Measurements from ENCODE around the gene DMPK. TPM values are rescaled to one million over a fixed set of nuclear protein-coding genes. Genes with fewer than 3 reads are reported as not detected.

The DMPK gene
- polyA plus RNA-seq, 1 donor from 2014 or later, result 34.3 TPM

DNA sequence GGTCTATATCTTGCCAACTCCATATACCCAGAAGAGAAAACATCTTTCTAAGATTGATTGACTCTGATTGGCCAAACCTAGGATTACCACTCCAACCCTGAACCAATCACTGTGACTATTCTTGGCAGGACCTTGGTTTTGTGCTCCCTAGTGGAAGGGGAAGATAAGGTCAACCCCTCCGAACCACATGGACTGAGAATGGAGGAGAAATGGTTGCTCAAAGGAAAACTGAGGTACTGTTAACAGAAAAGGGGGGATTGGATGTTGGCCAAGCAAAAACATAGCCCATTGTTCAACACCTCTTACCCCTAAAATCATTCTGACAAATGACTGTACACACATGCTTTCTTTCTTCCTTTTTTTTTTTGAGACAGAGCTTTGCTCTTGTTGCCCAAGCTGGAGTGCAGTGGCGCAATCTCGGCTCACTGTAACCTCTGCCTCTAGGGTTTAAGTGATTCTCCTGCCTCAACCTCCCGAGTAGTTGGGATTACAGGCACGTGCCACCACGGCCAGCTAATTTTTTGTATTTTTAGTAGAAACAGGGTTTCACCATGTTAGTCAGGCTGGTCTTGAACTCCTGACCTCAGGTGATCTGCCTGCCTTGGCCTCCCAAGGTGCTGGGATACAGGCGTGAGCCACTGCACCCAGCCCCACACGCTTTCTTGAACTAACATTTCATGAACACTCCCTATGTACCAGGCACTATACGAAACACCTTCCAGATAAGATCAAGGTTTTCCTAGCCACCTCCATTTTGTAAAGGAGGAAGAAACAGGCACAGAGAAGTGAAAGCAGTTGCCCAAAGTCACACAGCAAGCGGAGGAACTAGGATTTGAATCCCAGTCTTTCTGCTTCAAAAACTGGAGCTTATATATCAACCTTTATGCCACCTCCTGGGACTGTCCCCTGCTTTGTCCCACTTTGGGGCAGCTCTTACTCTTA, 42.5 kb downstream of the DMPK start:
- Histone ChIP-seq H3K9me2 (ENCODE audit: insufficient read depth, low read length) (no peaks in the 10 kb centered on the region), H3K9me3 (ENCODE audit: low read length) (no peaks in the 10 kb centered on the region), H3K27me3 (ENCODE audit: insufficient read depth, low read depth, low read length) (no peaks in the 10 kb centered on the region), H3K4me3 (ENCODE audit: low read length) (no peak overlapping the region), H3K9ac (ENCODE audit: low read length) (no peak overlapping the region), H3K4me2 (ENCODE audit: low read length) (no peak overlapping the region), H4K20me1 (ENCODE audit: insufficient read depth) (no peaks in the 10 kb centered on the region), H2AFZ (ENCODE audit: low read depth, low read length) (no peak overlapping the region), H3F3A (ENCODE audit: insufficient read depth, low read length, poor library complexity, severe bottlenecking) (no peaks in the 10 kb centered on the region), H3K27ac (ENCODE audit: low read length) (no peak overlapping the region), H3K36me3 (ENCODE audit: insufficient read depth, low read length) (no peaks in the 10 kb centered on the region), H3K79me2 (replicated peaks; ENCODE audit: insufficient read depth, low read length) (no peaks in the 10 kb centered on the region)
- TF ChIP-seq, protein P1, sequence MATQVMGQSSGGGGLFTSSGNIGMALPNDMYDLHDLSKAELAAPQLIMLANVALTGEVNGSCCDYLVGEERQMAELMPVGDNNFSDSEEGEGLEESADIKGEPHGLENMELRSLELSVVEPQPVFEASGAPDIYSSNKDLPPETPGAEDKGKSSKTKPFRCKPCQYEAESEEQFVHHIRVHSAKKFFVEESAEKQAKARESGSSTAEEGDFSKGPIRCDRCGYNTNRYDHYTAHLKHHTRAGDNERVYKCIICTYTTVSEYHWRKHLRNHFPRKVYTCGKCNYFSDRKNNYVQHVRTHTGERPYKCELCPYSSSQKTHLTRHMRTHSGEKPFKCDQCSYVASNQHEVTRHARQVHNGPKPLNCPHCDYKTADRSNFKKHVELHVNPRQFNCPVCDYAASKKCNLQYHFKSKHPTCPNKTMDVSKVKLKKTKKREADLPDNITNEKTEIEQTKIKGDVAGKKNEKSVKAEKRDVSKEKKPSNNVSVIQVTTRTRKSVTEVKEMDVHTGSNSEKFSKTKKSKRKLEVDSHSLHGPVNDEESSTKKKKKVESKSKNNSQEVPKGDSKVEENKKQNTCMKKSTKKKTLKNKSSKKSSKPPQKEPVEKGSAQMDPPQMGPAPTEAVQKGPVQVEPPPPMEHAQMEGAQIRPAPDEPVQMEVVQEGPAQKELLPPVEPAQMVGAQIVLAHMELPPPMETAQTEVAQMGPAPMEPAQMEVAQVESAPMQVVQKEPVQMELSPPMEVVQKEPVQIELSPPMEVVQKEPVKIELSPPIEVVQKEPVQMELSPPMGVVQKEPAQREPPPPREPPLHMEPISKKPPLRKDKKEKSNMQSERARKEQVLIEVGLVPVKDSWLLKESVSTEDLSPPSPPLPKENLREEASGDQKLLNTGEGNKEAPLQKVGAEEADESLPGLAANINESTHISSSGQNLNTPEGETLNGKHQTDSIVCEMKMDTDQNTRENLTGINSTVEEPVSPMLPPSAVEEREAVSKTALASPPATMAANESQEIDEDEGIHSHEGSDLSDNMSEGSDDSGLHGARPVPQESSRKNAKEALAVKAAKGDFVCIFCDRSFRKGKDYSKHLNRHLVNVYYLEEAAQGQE (IDR thresholded peaks at IDR 0.05; ENCODE audit: borderline replicate concordance), result no peak
- TF ChIP-seq, protein P2, sequence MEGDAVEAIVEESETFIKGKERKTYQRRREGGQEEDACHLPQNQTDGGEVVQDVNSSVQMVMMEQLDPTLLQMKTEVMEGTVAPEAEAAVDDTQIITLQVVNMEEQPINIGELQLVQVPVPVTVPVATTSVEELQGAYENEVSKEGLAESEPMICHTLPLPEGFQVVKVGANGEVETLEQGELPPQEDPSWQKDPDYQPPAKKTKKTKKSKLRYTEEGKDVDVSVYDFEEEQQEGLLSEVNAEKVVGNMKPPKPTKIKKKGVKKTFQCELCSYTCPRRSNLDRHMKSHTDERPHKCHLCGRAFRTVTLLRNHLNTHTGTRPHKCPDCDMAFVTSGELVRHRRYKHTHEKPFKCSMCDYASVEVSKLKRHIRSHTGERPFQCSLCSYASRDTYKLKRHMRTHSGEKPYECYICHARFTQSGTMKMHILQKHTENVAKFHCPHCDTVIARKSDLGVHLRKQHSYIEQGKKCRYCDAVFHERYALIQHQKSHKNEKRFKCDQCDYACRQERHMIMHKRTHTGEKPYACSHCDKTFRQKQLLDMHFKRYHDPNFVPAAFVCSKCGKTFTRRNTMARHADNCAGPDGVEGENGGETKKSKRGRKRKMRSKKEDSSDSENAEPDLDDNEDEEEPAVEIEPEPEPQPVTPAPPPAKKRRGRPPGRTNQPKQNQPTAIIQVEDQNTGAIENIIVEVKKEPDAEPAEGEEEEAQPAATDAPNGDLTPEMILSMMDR (IDR thresholded peaks at IDR 0.05; ENCODE audit: poor library complexity, severe bottlenecking), result no peak
- TF ChIP-seq POLR2AphosphoS5 (IDR thresholded peaks at IDR 0.05) (no peak), TAF1 (IDR thresholded peaks at IDR 0.05; ENCODE audit: low read depth) (no peak), EP300 (conservative IDR thresholded peaks at IDR 0.05; ENCODE audit: poor library complexity, severe bottlenecking) (no peak)

DNA sequence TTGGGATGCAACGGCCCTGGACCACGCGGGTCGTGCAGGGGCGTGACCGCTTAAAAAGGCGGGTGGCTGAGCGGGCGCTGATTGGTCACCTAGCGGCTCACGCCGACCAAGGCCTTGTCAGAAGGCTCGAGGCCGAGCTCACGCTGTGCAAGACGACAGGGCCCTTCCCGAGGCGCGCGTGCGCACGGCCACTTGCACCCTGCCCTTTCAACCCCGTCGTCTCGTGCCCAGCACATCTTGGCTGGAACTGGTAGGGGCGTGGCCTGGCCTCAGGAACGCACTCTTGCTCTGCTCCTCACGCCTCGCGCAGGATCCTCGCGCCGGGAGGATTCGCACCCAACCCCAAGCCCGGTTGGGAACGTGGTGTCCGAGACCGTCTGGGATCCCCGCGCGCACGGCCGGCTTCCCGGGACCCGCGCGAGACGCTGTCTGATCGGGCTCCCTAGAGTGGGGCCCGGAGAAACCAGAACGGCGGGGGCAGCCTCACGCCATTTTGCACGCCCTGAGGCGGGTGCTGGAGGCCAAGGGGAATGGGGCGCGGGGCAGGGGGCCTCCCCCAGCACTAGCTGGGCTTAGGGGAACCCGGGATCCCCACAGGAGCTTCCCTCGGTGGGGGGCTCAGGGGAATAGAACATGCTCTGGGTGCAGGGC, 49.0 kb downstream of the DMPK start, which contains the start of gene MEIOSIN:
TSS of gene MEIOSIN (plus strand) at position 280 of the 651 bp plus-strand sequence. CDS start 1,938 bp downstream, outside the sequence.
- Histone ChIP-seq H4K20me1 (ENCODE audit: insufficient read depth) (no peaks in the 10 kb centered on the region), H3K9ac (ENCODE audit: low read length) (no peak within 1 kb of the TSS), H3K79me2 (replicated peaks; ENCODE audit: insufficient read depth, low read length) (peaks cover 17% of the 10 kb centered on the region), H2AFZ (ENCODE audit: low read depth, low read length) (no peak within 1 kb of the TSS), H3K4me3 (ENCODE audit: low read length) (no peak within 1 kb of the TSS), H3F3A (ENCODE audit: insufficient read depth, low read length, poor library complexity, severe bottlenecking) (no peaks in the 10 kb centered on the region), H3K9me3 (ENCODE audit: low read length) (no peaks in the 10 kb centered on the region), H3K9me2 (ENCODE audit: insufficient read depth, low read length) (no peaks in the 10 kb centered on the region), H3K4me2 (ENCODE audit: low read length) (no peak within 1 kb of the TSS), H3K27me3 (ENCODE audit: insufficient read depth, low read depth, low read length) (no peaks in the 10 kb centered on the region), H3K27ac (ENCODE audit: low read length) (no peak within 1 kb of the TSS), H3K36me3 (ENCODE audit: insufficient read depth, low read length) (no peaks in the 10 kb centered on the region)
- no peak for TF ChIP-seq SMC3 (conservative IDR thresholded peaks at IDR 0.05; ENCODE audit: poor library complexity)
- no peak for TF ChIP-seq RAD21 (conservative IDR thresholded peaks at IDR 0.05)
- TF ChIP-seq, protein P2 (IDR thresholded peaks at IDR 0.05; ENCODE audit: poor library complexity, severe bottlenecking), result no peak

Measured in neural cell (in vitro differentiated cells).